Measurements from ENCODE around the gene GOLGA7B. TPM values are rescaled to one million over a fixed set of nuclear protein-coding genes. Genes with fewer than 3 reads are reported as not detected.

The GOLGA7B gene
- total and polyA plus RNA-seq, 2 donors (not counting 1 experiment from before 2014, with no cell fraction given), result 0.01 TPM; not detected in 1

- Histone ChIP-seq H3K4me2 (replicated peaks; ENCODE audit: low read depth, low read length, poor library complexity, severe bottlenecking) (no peak overlapping the region), H3K27me3 (replicated peaks in 1 of 4; ENCODE audit: control extremely low read depth in 1 of 4, control insufficient read depth in 3 of 4, insufficient read depth in 4 of 4, low read length in 3 of 4) (peaks cover 0 to 12% (median 5%) of the 10 kb centered on the region in 4 experiments), H3K79me2 (ENCODE audit: control insufficient read depth, insufficient read depth, low read length) (no peaks in the 10 kb centered on the region), H3K36me3 (replicated peaks in 1 of 2; ENCODE audit: control extremely low read depth in 1 of 2, control insufficient read depth in 1 of 2, extremely low read depth in 1 of 2, insufficient read depth in 2 of 2, low read length in 1 of 2) (no peaks in the 10 kb centered on the region), H3K27ac (ENCODE audit: low read length in 2 of 2) (no peak overlapping the region), H3K9ac (ENCODE audit: low read length) (no peak overlapping the region), H2AFZ (ENCODE audit: insufficient read depth, low read depth, low read length, poor library complexity, severe bottlenecking) (no peak overlapping the region), H3K9me3 (ENCODE audit: control extremely low read depth in 1 of 3, control insufficient read depth in 2 of 3, insufficient read depth in 1 of 3, low read length in 2 of 3) (no peaks in the 10 kb centered on the region), H3K4me3 (ENCODE audit: control extremely low read depth in 1 of 5, extremely low read depth in 1 of 5, insufficient read depth in 1 of 5, low read depth in 2 of 5, low read length in 4 of 5) (no peak overlapping the region), H3K4me1 (ENCODE audit: control insufficient read depth in 2 of 2, insufficient read depth in 2 of 2, low read length in 2 of 2) (peaks cover 3 to 7% of the 10 kb centered on the region in 2 donors), H4K20me1 (ENCODE audit: control insufficient read depth, insufficient read depth, low read length, poor library complexity, severe bottlenecking) (no peaks in the 10 kb centered on the region)
- DNase-seq (no peak), ATAC-seq (ENCODE audit: low read depth) (no peak)
- TF ChIP-seq CTCF (IDR thresholded peaks at IDR 0.05) (no peak), EZH2 (IDR thresholded peaks at IDR 0.05; ENCODE audit: borderline replicate concordance, insufficient read depth, low read depth, low read length, poor library complexity, severe bottlenecking) (no peak)
- Mint-ChIP-seq H3K4me3 (no peak overlapping the region), H3K27me3 (peaks cover 16% of the 10 kb centered on the region), H3K27ac (no peak overlapping the region), H3K4me1 (peaks cover 3% of the 10 kb centered on the region), H3K9me3 (ENCODE audit: insufficient read depth) (no peaks in the 10 kb centered on the region)
- WGBS (ENCODE audit: insufficient coverage), result 90% methylated on average over 5 of the region's 6 CpGs
- intact Hi-C loops (cut with micrococcal nuclease), result no loop called here
- CTCF ChIA-PET, result no interaction called here
- POLR2A ChIA-PET, result no interaction called here
Observed at GRCh38 chr10:97873569-97873968, 23.9 kb downstream of the GOLGA7B start.

GRCh38 chr10:97874332-97874731 lies 24.7 kb downstream of the GOLGA7B start:
- no peak overlapping the region for H3K4me2 ChIP-seq (replicated peaks; ENCODE audit: low read depth, low read length, poor library complexity, severe bottlenecking)
- intact Hi-C loops (cut with micrococcal nuclease), result no loop called here
- no peaks in the 10 kb centered on the region for H3K36me3 ChIP-seq (replicated peaks in 1 of 2; ENCODE audit: control extremely low read depth in 1 of 2, control insufficient read depth in 1 of 2, extremely low read depth in 1 of 2, insufficient read depth in 2 of 2, low read length in 1 of 2)
- peaks cover 0 to 12% (median 5%) of the 10 kb centered on the region in 4 experiments for H3K27me3 ChIP-seq (replicated peaks in 1 of 4; ENCODE audit: control extremely low read depth in 1 of 4, control insufficient read depth in 3 of 4, insufficient read depth in 4 of 4, low read length in 3 of 4)
- no peak overlapping the region for H3K27ac ChIP-seq (ENCODE audit: low read length in 2 of 2)
- Mint-ChIP-seq H3K27ac (no peak overlapping the region), H3K4me3 (no peak overlapping the region), H3K9me3 (ENCODE audit: insufficient read depth) (no peaks in the 10 kb centered on the region), H3K4me1 (peaks cover 3% of the 10 kb centered on the region), H3K27me3 (peaks cover 16% of the 10 kb centered on the region)
- DNase-seq (no peak), ATAC-seq (ENCODE audit: low read depth) (no peak)
- H2AFZ ChIP-seq (ENCODE audit: insufficient read depth, low read depth, low read length, poor library complexity, severe bottlenecking), result no peak overlapping the region
- POLR2A ChIA-PET, result no interaction called here
- no peaks in the 10 kb centered on the region for H4K20me1 ChIP-seq (ENCODE audit: control insufficient read depth, insufficient read depth, low read length, poor library complexity, severe bottlenecking)
- TF ChIP-seq CTCF (IDR thresholded peaks at IDR 0.05), result no peak
- TF ChIP-seq EZH2 (IDR thresholded peaks at IDR 0.05; ENCODE audit: borderline replicate concordance, insufficient read depth, low read depth, low read length, poor library complexity, severe bottlenecking), result no peak
- H3K9ac ChIP-seq (ENCODE audit: low read length), result no peak overlapping the region
- 91% methylated on average over 2 of the region's 6 CpGs for WGBS (ENCODE audit: insufficient coverage)
- no peaks in the 10 kb centered on the region for H3K9me3 ChIP-seq (ENCODE audit: control extremely low read depth in 1 of 3, control insufficient read depth in 2 of 3, insufficient read depth in 1 of 3, low read length in 2 of 3)
- no peak overlapping the region for H3K4me3 ChIP-seq (ENCODE audit: control extremely low read depth in 1 of 5, extremely low read depth in 1 of 5, insufficient read depth in 1 of 5, low read depth in 2 of 5, low read length in 4 of 5)
- no peaks in the 10 kb centered on the region for H3K79me2 ChIP-seq (ENCODE audit: control insufficient read depth, insufficient read depth, low read length)
- CTCF ChIA-PET, result no interaction called here
- H3K4me1 ChIP-seq (ENCODE audit: control insufficient read depth in 2 of 2, insufficient read depth in 2 of 2, low read length in 2 of 2), result peaks cover 0 to 3% of the 10 kb centered on the region in 2 donors

Data from B cell (primary cell).